ENCODE results near the gene ARHGEF33.

- TF ChIP-seq POLR2AphosphoS5 (IDR thresholded peaks at IDR 0.05; ENCODE audit: insufficient read depth in 1 of 2, low read depth in 1 of 2) (no peak), CTCF (IDR thresholded peaks at IDR 0.05) (no peak)
These were observed at the start of gene ARHGEF33 for GRCh38 chr2:38889575-38889974.
